ENCODE data around the gene MAPK12.

The MAPK12 gene

DNA sequence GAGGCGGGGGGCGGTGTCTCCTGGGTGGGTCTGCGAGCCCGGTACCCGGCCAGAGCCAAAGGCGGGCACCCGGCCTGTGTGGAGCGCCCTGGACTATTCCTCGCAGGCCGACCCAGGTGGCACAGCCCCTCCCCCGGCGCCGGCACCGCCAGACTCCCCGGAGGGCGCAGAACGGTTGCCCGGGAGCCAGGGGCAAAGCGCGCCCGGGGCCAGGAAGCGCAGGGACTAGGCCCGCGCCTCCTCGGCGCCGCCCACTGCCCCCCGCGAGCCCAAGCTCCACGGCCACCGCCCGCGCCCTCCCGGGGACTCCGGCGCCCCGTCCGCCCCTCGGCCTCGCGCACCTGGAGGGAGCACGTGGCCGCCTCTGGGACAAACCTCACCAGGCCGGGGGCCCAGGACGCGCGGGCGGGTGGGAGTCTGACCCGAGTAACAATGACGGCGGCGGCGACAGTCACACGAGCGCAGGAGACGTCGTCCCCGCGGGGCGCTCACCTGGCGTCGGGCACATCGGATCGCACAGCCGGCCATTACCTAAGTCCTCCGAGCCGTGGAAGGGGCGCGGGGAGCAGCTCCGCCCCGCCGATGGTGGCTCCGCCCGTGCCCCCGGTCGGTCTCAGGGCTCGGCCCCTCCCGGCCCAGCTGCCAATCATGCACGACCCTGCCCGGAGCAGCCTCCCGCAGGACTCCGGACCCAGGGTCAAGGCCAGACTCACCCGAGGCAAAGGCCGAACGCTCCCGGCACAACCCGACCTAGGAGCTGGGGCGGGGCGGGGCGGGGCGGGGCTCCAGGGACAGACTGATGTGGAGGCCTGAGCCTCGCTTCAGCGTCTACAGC, 38.5 kb upstream of the MAPK12 start:
- H3K27ac ChIP-seq, result peak overlapping the region; percentile 98
- no peak for TF ChIP-seq Cebpa-rat (IDR thresholded peaks at IDR 0.05)

DNA sequence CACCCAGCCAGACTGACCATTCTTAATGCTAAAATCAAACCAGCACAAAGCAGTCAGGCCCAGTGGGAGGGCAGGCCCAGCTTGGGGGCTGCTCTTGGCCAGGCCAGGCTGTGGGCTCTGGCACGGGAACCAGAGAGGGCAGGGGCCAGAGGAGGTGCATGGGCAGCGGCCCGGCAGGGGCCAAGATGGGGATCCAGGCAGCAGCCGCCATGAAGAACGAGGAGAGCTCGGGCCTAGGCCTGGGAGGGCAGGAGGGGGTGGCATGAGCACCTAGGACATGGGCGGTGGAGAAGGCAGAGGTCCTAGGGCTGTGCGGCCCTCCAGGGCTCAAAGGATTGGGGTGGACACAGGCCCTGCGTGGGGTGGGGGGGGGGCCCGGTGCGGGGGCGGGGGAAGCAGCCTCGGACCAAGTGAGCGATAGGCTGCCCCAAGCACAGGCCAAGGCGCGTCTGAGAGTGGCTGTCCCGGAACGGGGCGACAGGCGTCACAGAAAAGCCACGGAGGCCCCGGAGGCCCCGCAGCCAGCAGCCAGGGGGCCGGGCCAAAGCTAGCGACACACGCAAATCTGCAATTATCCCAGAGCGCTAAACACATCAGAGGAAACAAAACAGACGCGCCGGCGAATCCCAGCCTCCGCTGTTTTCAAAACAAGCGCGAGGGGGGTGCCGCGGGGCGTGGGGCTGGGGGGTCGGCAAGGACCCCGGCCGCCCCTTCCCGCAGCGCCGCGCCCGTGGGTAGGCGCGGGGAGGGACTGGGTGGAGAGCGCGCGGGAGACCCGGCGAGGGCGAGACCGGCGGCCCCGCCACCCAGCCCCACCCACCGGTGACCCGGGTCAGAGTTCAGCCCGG, 37.7 kb upstream of the MAPK12 start:
- Histone ChIP-seq H4K20me1 (peaks cover 100% of the 10 kb centered on the region), H3K4me3 (peak overlapping the region; percentile 66), H3K4me2 (peak overlapping the region; percentile 100), H3K27me3 (no peaks in the 10 kb centered on the region), H3K9me3 (no peaks in the 10 kb centered on the region), H3K9ac (peak overlapping the region; percentile 99), H3K36me3 (0 out of 2 replicates have a peak, but pooled peaks cover 6% of the 10 kb centered on the region), H3K4me1 (peaks cover 99% of the 10 kb centered on the region), H3K27ac (peak overlapping the region; percentile 98)
- no peak for TF ChIP-seq Cebpa-rat (IDR thresholded peaks at IDR 0.05)

More for the DNA sequence above, 38.5 kb upstream of the MAPK12 start:
- Histone ChIP-seq H3K9me3 (no peaks in the 10 kb centered on the region), H3K9ac (peak overlapping the region; percentile 99), H3K4me3 (peak overlapping the region; percentile 66), H3K4me1 (peaks cover 98% of the 10 kb centered on the region), H3K27me3 (no peaks in the 10 kb centered on the region), H3K36me3 (0 out of 2 replicates have a peak, but pooled peaks cover 6% of the 10 kb centered on the region), H4K20me1 (peaks cover 100% of the 10 kb centered on the region), H3K4me2 (peak overlapping the region; percentile 100)

DNA sequence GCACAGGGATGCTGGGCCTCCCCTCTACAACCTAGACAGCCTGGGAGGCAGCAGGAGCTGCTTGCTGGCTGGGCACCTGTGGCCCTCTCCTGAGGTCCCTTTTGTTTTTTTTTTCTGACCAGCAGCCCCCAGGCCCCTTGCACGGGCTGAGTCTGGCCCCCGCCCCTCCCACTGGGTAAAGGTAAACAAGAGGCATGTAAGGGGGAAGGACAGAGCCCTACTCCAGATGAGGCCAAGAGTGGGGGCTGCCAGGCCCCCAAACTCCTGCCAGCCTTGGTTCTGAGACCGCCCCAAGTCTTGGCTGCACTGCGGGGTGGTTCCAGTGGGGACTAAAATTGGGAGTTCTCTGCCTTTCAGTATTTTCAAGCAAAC, 36.8 kb upstream of the MAPK12 start:
- Histone ChIP-seq H3K27ac (0 out of 2 replicates have a peak overlapping the region, but pooled peaks have one; percentile 18), H3K36me3 (0 out of 2 replicates have a peak, but pooled peaks cover 6% of the 10 kb centered on the region), H3K9me3 (no peaks in the 10 kb centered on the region), H3K4me2 (peak overlapping the region; percentile 100), H3K27me3 (no peaks in the 10 kb centered on the region), H3K9ac (peak overlapping the region; percentile 2; the same call in 1 of the 2 replicates), H3K4me1 (peaks cover 99% of the 10 kb centered on the region), H4K20me1 (peaks cover 100% of the 10 kb centered on the region), H3K4me3 (no peak overlapping the region)
- TF ChIP-seq Cebpa-rat (IDR thresholded peaks at IDR 0.05), result no peak

DNA sequence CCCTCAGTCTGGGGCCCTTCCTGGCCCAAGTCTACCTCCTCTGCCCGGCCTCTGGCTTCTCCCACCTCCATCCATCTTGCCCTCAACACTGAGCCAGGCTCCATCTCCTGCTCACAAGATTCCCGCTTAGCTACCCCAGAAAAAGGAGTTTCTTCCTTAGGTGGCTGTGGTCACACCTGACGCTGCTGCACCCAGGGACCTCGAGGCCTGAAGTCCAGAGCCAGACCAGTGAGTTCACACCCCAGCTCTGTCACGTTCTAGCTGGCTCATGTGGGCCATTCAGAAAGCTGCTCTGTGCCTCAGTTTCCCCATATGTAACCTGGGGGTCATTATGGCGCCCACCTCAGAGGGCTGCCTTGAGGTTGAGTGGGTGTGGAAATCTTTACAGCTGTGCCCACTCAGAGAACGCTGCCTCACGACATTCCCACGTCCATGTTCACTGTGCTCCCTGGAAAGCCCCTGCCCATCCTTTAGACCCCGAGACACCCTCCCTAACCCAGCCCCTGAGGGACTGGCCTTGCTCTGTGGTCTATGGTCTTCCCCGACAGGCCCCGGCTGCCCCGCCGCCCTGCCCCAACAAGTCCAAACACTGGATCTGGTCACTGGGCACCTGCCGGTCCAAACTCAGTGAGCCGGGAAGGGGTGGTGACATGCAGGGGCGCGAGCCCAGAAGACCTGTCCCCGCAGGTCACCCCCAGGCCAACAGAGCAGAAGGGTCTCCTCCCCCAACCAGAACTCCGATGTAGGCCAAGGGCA, 36.2 kb upstream of the MAPK12 start:
- no peaks in the 10 kb centered on the region for H3K9me3 ChIP-seq

GRCh38 chr22:50296658-50297490, 35.4 kb upstream of the MAPK12 start:
- Histone ChIP-seq H3K36me3 (0 out of 2 replicates have a peak, but pooled peaks cover 6% of the 10 kb centered on the region), H3K9ac (peak overlapping the region; percentile 34; the same call in 1 of the 2 replicates), H3K27ac (peak overlapping the region; percentile 49; the same call in 1 of the 2 replicates), H3K27me3 (no peaks in the 10 kb centered on the region), H3K9me3 (no peaks in the 10 kb centered on the region), H3K4me1 (peaks cover 99% of the 10 kb centered on the region), H4K20me1 (peaks cover 100% of the 10 kb centered on the region), H3K4me3 (peak overlapping the region; percentile 41; the same call in 1 of the 2 replicates), H3K4me2 (peak overlapping the region; percentile 100)
- no peak for TF ChIP-seq Cebpa-rat (IDR thresholded peaks at IDR 0.05)

More for the DNA sequence above, 36.2 kb upstream of the MAPK12 start:
- Histone ChIP-seq H3K27ac (0 out of 2 replicates have a peak overlapping the region, but pooled peaks have one; percentile 49), H3K4me1 (peaks cover 99% of the 10 kb centered on the region), H3K4me2 (peak overlapping the region; percentile 100), H3K4me3 (no peak overlapping the region), H4K20me1 (peaks cover 100% of the 10 kb centered on the region), H3K36me3 (0 out of 2 replicates have a peak, but pooled peaks cover 6% of the 10 kb centered on the region), H3K9ac (peak overlapping the region; percentile 34; the same call in 1 of the 2 replicates), H3K27me3 (no peaks in the 10 kb centered on the region)
- TF ChIP-seq Cebpa-rat (IDR thresholded peaks at IDR 0.05), result no peak

DNA sequence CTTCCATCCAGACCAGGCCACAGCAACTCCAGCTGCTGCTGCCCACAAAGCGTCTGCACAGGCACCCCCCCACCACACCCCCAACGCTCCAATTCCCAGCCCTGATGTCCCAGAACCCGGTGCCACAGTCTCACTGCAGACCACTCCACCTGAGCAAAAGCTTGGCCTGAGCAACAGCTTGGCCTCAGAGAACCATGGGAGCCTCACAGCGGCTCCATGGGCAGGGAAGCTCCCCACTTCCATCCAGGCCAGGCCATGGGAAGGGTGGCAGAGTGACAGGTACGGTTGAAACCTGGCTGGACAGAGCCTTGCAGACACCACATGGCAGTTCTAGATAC, 32.8 kb upstream of the MAPK12 start:
- Histone ChIP-seq H3K4me1 (peaks cover 99% of the 10 kb centered on the region), H3K4me2 (peak overlapping the region; percentile 100), H3K27ac (peak overlapping the region; percentile 73), H3K27me3 (no peaks in the 10 kb centered on the region), H3K4me3 (peak overlapping the region; percentile 58), H3K36me3 (peaks cover 32% of the 10 kb centered on the region), H4K20me1 (peaks cover 100% of the 10 kb centered on the region), H3K9me3 (no peaks in the 10 kb centered on the region), H3K9ac (peak overlapping the region; percentile 75)
- TF ChIP-seq Cebpa-rat (IDR thresholded peaks at IDR 0.05), result no peak

DNA sequence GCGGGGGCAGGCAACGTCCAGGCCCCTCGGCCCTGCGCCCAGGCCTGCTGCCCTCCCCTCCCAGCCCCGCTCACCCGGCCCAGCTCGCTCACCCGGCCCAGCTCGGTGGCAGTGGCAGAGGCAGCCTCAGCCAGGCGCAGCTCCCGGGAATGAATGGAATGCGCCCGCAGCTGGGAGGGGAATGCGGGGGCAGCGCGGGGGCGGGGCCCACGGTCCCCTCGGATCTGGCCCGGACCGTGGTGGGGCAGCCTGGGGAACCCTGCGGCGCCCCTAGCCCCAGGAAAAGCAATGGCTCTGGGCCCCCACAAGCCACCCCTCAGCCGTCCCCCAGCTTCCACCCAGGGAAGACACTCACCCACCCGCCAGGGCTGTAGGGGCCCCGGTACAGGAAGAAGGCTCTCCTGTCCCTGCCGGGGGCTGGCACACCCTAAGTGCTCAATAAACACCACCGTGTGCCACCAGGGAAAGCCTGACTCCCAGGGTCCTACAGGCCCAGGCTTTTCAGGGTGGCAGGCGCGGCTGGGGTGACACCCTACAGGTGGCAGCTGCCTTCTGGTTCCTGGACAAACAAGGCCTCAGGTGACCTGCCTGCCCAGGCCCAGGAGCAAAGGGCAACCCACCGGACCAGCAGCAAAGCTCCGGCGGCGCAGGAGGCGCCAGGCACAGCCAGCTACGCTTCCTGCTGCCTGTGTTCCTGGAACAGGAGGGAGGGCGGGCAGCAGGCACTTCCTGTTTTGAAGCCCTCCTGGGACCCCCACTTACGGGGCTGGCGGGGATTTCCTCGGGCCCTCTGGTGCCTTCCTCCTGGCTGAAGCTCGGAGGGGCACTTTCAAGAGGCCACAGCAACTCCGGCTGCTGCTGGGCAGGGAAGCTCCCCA, 32.2 kb upstream of the MAPK12 start:
- peak overlapping the region; percentile 58 for H3K4me3 ChIP-seq
- peak overlapping the region; percentile 75 for H3K9ac ChIP-seq
- H3K27me3 ChIP-seq, result no peaks in the 10 kb centered on the region
- H3K4me1 ChIP-seq, result peaks cover 99% of the 10 kb centered on the region
- H3K9me3 ChIP-seq, result no peaks in the 10 kb centered on the region
- H4K20me1 ChIP-seq, result peaks cover 100% of the 10 kb centered on the region
- peak overlapping the region; percentile 73 for H3K27ac ChIP-seq
- peak overlapping the region; percentile 100 for H3K4me2 ChIP-seq
- no peak for TF ChIP-seq Cebpa-rat (IDR thresholded peaks at IDR 0.05)
- H3K36me3 ChIP-seq, result peaks cover 35% of the 10 kb centered on the region

Data from BLaER1 (cell line).